HEK293 (cell line): ENCODE results near the gene SMPD4.
"Not testable (repeated sequence)": the region's sequence is repeated elsewhere in the genome, so short reads cannot be mapped to it uniquely, and the experiment has no call there.

Experiments
- REST ChIP-seq: fragments of 450-650 bp; formaldehyde crosslinking; IDR thresholded peaks from 2 replicates; pipeline ENCODE4 v1.5.1; 2016; ENCODE audit warnings: missing biosample characterization, missing genetic modification characterization
- ZBTB10 ChIP-seq: fragments of 450-650 bp; formaldehyde crosslinking; IDR thresholded peaks from 2 replicates; pipeline ENCODE4 v1.5.1; 2016; ENCODE audit warnings: missing biosample characterization, missing genetic modification characterization
- ZNF416 ChIP-seq: fragments of 450-650 bp; formaldehyde crosslinking; IDR thresholded peaks from 2 replicates; pipeline ENCODE4 v1.5.1; 2016; ENCODE audit warnings: missing biosample characterization, missing genetic modification characterization
- ZNF843 ChIP-seq: fragments of 450-650 bp; formaldehyde crosslinking; IDR thresholded peaks from 2 replicates; pipeline ENCODE4 v1.5.1; 2016; ENCODE audit warnings: missing biosample characterization, missing genetic modification characterization
- TF ChIP-seq, protein P1 (sequence below): fragments of 450-650 bp; formaldehyde crosslinking; IDR thresholded peaks from 2 replicates; pipeline ENCODE4 v1.5.1; 2016; ENCODE audit warnings: missing biosample characterization, missing genetic modification characterization

- TF ChIP-seq, protein P1, sequence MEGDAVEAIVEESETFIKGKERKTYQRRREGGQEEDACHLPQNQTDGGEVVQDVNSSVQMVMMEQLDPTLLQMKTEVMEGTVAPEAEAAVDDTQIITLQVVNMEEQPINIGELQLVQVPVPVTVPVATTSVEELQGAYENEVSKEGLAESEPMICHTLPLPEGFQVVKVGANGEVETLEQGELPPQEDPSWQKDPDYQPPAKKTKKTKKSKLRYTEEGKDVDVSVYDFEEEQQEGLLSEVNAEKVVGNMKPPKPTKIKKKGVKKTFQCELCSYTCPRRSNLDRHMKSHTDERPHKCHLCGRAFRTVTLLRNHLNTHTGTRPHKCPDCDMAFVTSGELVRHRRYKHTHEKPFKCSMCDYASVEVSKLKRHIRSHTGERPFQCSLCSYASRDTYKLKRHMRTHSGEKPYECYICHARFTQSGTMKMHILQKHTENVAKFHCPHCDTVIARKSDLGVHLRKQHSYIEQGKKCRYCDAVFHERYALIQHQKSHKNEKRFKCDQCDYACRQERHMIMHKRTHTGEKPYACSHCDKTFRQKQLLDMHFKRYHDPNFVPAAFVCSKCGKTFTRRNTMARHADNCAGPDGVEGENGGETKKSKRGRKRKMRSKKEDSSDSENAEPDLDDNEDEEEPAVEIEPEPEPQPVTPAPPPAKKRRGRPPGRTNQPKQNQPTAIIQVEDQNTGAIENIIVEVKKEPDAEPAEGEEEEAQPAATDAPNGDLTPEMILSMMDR: not testable (repeated sequence)
- TF ChIP-seq ZBTB10, REST, ZNF843, ZNF416 (tag by site-specific recombination): not testable (repeated sequence)
These were observed 23.4 kb downstream of the SMPD4 start for GRCh38 chr2:130157825-130158514.
